Neutrophil (primary cell): ENCODE data around the gene POU3F3.

ENCODE experiments used
- H3K27ac ChIP-seq: fragments of 200-600 bp; sonication (generic); 2 replicates; pipeline ENCODE4 v1.5.1; 2016; ENCODE audit warnings: mild to moderate bottlenecking, moderate library complexity
- H3K27me3 ChIP-seq: fragments of 200-600 bp; sonication (generic); 2 replicates; pipeline ENCODE4 v1.6.0; 2016; ENCODE audit warnings: mild to moderate bottlenecking
- H3K36me3 ChIP-seq: fragments of 200-600 bp; sonication (generic); 2 replicates; pipeline ENCODE4 v1.5.1; 2017
- H3K4me1 ChIP-seq, 2 experiments: fragments of 200-600 bp in 1 of 2; sonication (generic) in 1 of 2; 1 replicate in 1 of 2; 2 replicates in 1 of 2; pipeline versions ENCODE4 v1.5.1 to v1.6.1; 2013 to 2016; ENCODE audit warnings: low read depth in 1 of 2, low read length in 1 of 2, mild to moderate bottlenecking in 1 of 2, moderate library complexity in 1 of 2; ENCODE audit not compliant: control insufficient read depth in 1 of 2, insufficient read depth in 1 of 2
- H3K4me3 ChIP-seq, 2 experiments: fragments of 200-600 bp in 1 of 2; sonication (generic) in 1 of 2; 1 replicate in 1 of 2; 2 replicates in 1 of 2; pipeline ENCODE4 v1.5.1; 2013 to 2016; ENCODE audit warnings: low read depth in 1 of 2, low read length in 1 of 2, mild to moderate bottlenecking in 1 of 2, moderate library complexity in 1 of 2
- H3K9me3 ChIP-seq: fragments of 200-600 bp; sonication (generic); 2 replicates; pipeline ENCODE4 v1.5.1; 2016
- CTCF ChIP-seq: fragments of 200-600 bp; sonication (generic); IDR thresholded peaks from 2 replicates; pipeline ENCODE4 v1.5.1; 2016; ENCODE audit warnings: antibody characterized with exemption

POU3F3 gene

GRCh38 chr2:104874230-104874629 is 20.3 kb downstream of the POU3F3 start:
- no peak overlapping the region for H3K27ac ChIP-seq
- H3K4me1 ChIP-seq: peaks cover 6 to 15% of the 10 kb centered on the region in 2 experiments
- TF ChIP-seq CTCF: no peak
- H3K36me3 ChIP-seq: no peaks in the 10 kb centered on the region
- H3K27me3 ChIP-seq: peaks cover 100% of the 10 kb centered on the region
- no peak overlapping the region for H3K4me3 ChIP-seq
- H3K9me3 ChIP-seq: no peaks in the 10 kb centered on the region

- Histone ChIP-seq H3K36me3 (no peaks in the 10 kb centered on the region), H3K4me3 (no peak overlapping the region), H3K9me3 (no peaks in the 10 kb centered on the region), H3K4me1 (peaks cover 6 to 15% of the 10 kb centered on the region in 2 experiments), H3K27ac (no peak overlapping the region), H3K27me3 (peaks cover 99% of the 10 kb centered on the region)
- TF ChIP-seq CTCF: no peak
Measured at GRCh38 chr2:104875262-104875661, 21.3 kb downstream of the POU3F3 start.

GRCh38 chr2:104876606-104877570 is 23.0 kb downstream of the POU3F3 start:
- no peak for TF ChIP-seq CTCF
- H3K4me1 ChIP-seq: peaks cover 6 to 15% of the 10 kb centered on the region in 2 experiments

GRCh38 chr2:104878863-104879512 is 25.1 kb downstream of the POU3F3 start:
- H3K27ac ChIP-seq: no peak overlapping the region
- no peak overlapping the region for H3K4me3 ChIP-seq
- no peak for TF ChIP-seq CTCF
- H3K27me3 ChIP-seq: peaks cover 89% of the 10 kb centered on the region
- H3K36me3 ChIP-seq: no peaks in the 10 kb centered on the region
- no peaks in the 10 kb centered on the region for H3K4me1 ChIP-seq
- no peaks in the 10 kb centered on the region for H3K9me3 ChIP-seq

More at GRCh38 chr2:104876606-104877570, 23.0 kb downstream of the POU3F3 start:
- Histone ChIP-seq H3K36me3 (no peaks in the 10 kb centered on the region), H3K4me3 (no peak overlapping the region), H3K27ac (no peak overlapping the region), H3K9me3 (no peaks in the 10 kb centered on the region), H3K27me3 (peaks cover 93% of the 10 kb centered on the region)

- no peak for TF ChIP-seq CTCF
- Histone ChIP-seq H3K27ac (no peak overlapping the region), H3K9me3 (no peaks in the 10 kb centered on the region), H3K27me3 (peaks cover 89% of the 10 kb centered on the region), H3K4me1 (no peaks in the 10 kb centered on the region), H3K4me3 (no peak overlapping the region), H3K36me3 (no peaks in the 10 kb centered on the region)
Measured at GRCh38 chr2:104880076-104880475, 26.2 kb downstream of the POU3F3 start.
